Esophagus muscularis mucosa (tissue), 4 donors: ENCODE data around the gene HPS1. TPM values are rescaled to one million over a fixed set of nuclear protein-coding genes. Genes with fewer than 3 reads are reported as not detected.

Experiments used
- DNase-seq: peaks from one replicate; pipeline ENCODE4 v3.0.0-alpha.2; 2017; ENCODE audit errors: extremely low spot score
- H3K27ac ChIP-seq, 4 donors: fragments of 200-600 bp; sonication (generic); replicated peaks in 1 of 4; 1 replicate in 3 of 4; 2 replicates in 1 of 4; pipeline ENCODE4 v1.5.1; 2016 to 2019; ENCODE audit warnings: mild to moderate bottlenecking in 1 of 4
- H3K27me3 ChIP-seq, 4 donors: fragments of 200-600 bp; sonication (generic); one replicate each; pipeline versions ENCODE4 v1.5.1 to v1.6.0; 2016 to 2019
- H3K36me3 ChIP-seq, 4 donors: fragments of 200-600 bp; sonication (generic); one replicate each; pipeline ENCODE4 v1.5.1; 2016 to 2019
- H3K4me1 ChIP-seq, 4 donors: fragments of 200-600 bp; sonication (generic); one replicate each; pipeline ENCODE4 v1.5.1; 2016 to 2019
- H3K4me3 ChIP-seq, 4 donors: fragments of 200-600 bp; sonication (generic); 1 replicate in 2 of 4; 2 replicates in 2 of 4; pipeline ENCODE4 v1.5.1; 2016 to 2019; ENCODE audit warnings: mild to moderate bottlenecking in 4 of 4, moderate library complexity in 1 of 4
- H3K9me3 ChIP-seq, 4 donors: fragments of 200-600 bp; sonication (generic); 1 replicate in 3 of 4; 2 replicates in 1 of 4; pipeline ENCODE4 v1.5.1; 2016 to 2019
- EP300 ChIP-seq: sonication (generic); formaldehyde crosslinking; IDR thresholded peaks from one replicate; pipeline ENCODE4 v1.6.1; 2017; ENCODE audit warnings: antibody characterized with exemption
- POLR2A ChIP-seq: fragments of 450-650 bp; IDR thresholded peaks from one replicate; pipeline ENCODE4 v1.6.1; 2017; ENCODE audit warnings: antibody characterized with exemption, moderate library complexity, mild to moderate bottlenecking, low read depth
- POLR2AphosphoS5 ChIP-seq, 2 donors: sonication (generic); formaldehyde crosslinking; IDR thresholded peaks; one replicate each; pipeline ENCODE4 v1.6.1; 2017; ENCODE audit warnings: antibody characterized with exemption in 2 of 2
- WGBS: methylation state at CpG from one replicate; pipeline ENCODE4 v1.1.5; 2018; 5-methylcytosine and 5-hydroxymethylcytosine counted together
- intact Hi-C: fragments of 100-400 bp; cut with DNase I; formaldehyde crosslinking; loops from one replicate; pipeline ENCODE4 v1.15.1; 2023
- total RNA-seq, 4 donors: library from RNA; depleted of rRNA; stranded (reverse); fragments of >200 nt; gene quantifications; one replicate each; pipeline versions ENCODE4 v1.1.0 to v1.2.1, GENCODE V29; 2016
- TF ChIP-seq, protein P1 (sequence below), 3 experiments: fragments of 200-600 bp in 2 of 3; fragments of 450-650 bp in 1 of 3; sonication (generic) in 2 of 3; IDR thresholded peaks; one replicate each; pipeline ENCODE4 v1.5.1; 2017 to 2019; ENCODE audit warnings: antibody characterized with exemption in 3 of 3, mild to moderate bottlenecking in 2 of 3, moderate library complexity in 1 of 3

Gene HPS1
- total RNA-seq = 10 to 100 TPM; 49.7 to 76.1 (median 63.7) TPM

DNA sequence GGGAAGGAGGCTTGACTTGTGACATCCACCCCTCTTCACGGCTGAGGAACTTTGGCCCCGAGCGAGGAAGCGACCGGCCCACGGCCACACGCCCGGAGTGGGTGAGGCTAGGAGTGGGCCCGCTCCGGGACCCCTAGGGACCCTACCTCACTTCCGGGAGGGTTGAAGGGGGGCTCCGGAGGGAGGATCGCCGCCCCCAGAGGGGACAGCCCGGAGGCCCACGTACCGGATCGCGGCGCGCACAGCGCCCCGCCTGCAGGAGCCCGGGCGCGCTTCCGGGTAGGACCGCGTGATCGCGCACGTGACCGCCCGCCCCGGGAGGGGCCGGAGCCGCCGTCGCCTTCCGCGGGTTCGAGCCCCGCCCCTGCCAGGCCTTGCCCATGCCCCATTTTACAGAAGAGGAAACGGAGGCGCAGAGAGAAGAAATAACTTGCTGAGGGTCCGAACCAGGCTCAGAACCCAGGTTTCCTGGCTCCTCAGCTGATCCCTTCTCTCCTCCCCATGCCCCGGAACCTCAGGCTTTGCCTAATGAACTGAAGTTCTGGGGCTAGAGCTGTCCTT is at the start of gene HPS1:
TSS of gene HPS1 (minus strand) at position 275 of the 561 bp plus-strand sequence. CDS start 3,695 bp downstream, outside the sequence.
- peak within 1 kb of the TSS; percentile 91 to 96 (median 94) for H3K4me3 ChIP-seq
- H3K27me3 ChIP-seq = no peaks in the 10 kb centered on the region
- peak; percentile 94 for DNase-seq
- peaks cover 9 to 39% (median 30%) of the 10 kb centered on the region in 4 donors for H3K4me1 ChIP-seq
- H3K27ac ChIP-seq = peak within 1 kb of the TSS; percentile 93 to 96 (median 94)
- 8% methylated on average over 11 of the region's 47 CpGs for WGBS
- TF ChIP-seq POLR2A (peak; percentile 81), EP300 (no peak), POLR2AphosphoS5 (IDR thresholded peaks at IDR 0.05) (peak; percentile 84 to 93)
- TF ChIP-seq, protein P1, sequence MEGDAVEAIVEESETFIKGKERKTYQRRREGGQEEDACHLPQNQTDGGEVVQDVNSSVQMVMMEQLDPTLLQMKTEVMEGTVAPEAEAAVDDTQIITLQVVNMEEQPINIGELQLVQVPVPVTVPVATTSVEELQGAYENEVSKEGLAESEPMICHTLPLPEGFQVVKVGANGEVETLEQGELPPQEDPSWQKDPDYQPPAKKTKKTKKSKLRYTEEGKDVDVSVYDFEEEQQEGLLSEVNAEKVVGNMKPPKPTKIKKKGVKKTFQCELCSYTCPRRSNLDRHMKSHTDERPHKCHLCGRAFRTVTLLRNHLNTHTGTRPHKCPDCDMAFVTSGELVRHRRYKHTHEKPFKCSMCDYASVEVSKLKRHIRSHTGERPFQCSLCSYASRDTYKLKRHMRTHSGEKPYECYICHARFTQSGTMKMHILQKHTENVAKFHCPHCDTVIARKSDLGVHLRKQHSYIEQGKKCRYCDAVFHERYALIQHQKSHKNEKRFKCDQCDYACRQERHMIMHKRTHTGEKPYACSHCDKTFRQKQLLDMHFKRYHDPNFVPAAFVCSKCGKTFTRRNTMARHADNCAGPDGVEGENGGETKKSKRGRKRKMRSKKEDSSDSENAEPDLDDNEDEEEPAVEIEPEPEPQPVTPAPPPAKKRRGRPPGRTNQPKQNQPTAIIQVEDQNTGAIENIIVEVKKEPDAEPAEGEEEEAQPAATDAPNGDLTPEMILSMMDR (IDR thresholded peaks at IDR 0.05) = peak in 1 of 3 experiments; percentile 31
- intact Hi-C loops = loop anchor here (2.0 to 10.0 kb wide), 2 partner anchors 14 to 1168 kb away; no protein-coding TSS in a partner anchor
- peaks cover 11 to 36% (median 32%) of the 10 kb centered on the region in 4 donors for H3K36me3 ChIP-seq
- H3K9me3 ChIP-seq = no peaks in the 10 kb centered on the region

GRCh38 chr10:98492763-98493162 is 46.0 kb upstream of the HPS1 start:
- Histone ChIP-seq H3K9me3 (peaks cover 0 to 11% (median 8%) of the 10 kb centered on the region in 4 donors), H3K4me1 (no peaks in the 10 kb centered on the region), H3K36me3 (peaks cover 0 to 19% (median 0%) of the 10 kb centered on the region in 4 donors), H3K27me3 (no peaks in the 10 kb centered on the region), H3K4me3 (no peak overlapping the region), H3K27ac (no peak overlapping the region)
- TF ChIP-seq, protein P1 (IDR thresholded peaks at IDR 0.05) = no peak
- TF ChIP-seq EP300 (no peak), POLR2AphosphoS5 (IDR thresholded peaks at IDR 0.05) (no peak), POLR2A (no peak)
- intact Hi-C loops = no loop called here
- 86% methylated on average over 1 of the region's 1 CpG for WGBS
- no peak for DNase-seq

DNA sequence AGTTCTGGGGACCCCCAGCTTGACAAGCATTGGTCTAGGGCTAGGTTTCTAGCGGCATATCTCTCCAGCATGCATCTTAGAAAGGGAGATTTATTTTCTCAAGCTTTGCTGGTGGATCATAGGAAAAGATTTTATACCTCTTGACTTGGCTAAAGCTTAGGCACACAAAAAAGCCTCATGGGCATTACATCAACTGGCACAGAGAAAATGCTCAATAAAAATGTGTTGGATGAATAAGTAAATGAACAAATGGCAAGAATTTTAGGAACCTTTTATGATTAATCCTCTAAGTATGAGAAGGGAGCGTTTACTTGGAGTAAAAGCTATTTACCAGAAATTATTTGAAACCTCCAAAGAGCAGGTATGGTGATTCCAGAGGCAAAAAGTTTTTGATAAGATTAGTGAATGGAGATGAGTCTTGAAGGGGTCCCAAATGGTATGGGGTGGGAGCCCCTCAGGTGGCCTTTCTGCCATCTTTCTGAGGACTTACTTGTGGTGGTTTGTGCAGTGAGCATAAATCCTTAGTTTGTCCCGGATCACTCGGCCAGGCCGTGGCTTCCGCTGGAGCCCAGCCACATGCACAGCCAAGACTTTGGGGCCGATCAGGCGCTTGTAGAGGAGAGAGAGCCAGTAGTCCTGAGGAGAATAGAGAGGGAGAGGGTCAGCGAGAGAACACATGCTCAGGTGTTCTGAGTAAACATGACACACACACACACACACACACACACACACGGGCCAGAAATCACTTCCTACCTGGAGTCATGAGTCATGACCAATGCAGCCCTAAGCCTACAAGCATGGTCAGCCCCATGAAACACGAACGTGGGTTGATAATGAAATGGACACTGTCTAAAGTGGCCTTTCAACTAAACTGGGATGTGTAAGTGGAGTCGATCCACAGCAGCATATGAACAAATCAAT is 43.1 kb upstream of the HPS1 start:
- TF ChIP-seq EP300 (no peak), POLR2A (no peak), POLR2AphosphoS5 (IDR thresholded peaks at IDR 0.05) (no peak)
- TF ChIP-seq, protein P1 (IDR thresholded peaks at IDR 0.05) = no peak
- Histone ChIP-seq H3K36me3 (peaks cover 0 to 19% (median 0%) of the 10 kb centered on the region in 4 donors), H3K4me1 (no peaks in the 10 kb centered on the region), H3K4me3 (no peak overlapping the region), H3K9me3 (no peaks in the 10 kb centered on the region), H3K27me3 (no peaks in the 10 kb centered on the region), H3K27ac (no peak overlapping the region)
- intact Hi-C loops = no loop called here
- WGBS = 88% methylated on average over 13 of the region's 13 CpGs
- no peak for DNase-seq

DNA sequence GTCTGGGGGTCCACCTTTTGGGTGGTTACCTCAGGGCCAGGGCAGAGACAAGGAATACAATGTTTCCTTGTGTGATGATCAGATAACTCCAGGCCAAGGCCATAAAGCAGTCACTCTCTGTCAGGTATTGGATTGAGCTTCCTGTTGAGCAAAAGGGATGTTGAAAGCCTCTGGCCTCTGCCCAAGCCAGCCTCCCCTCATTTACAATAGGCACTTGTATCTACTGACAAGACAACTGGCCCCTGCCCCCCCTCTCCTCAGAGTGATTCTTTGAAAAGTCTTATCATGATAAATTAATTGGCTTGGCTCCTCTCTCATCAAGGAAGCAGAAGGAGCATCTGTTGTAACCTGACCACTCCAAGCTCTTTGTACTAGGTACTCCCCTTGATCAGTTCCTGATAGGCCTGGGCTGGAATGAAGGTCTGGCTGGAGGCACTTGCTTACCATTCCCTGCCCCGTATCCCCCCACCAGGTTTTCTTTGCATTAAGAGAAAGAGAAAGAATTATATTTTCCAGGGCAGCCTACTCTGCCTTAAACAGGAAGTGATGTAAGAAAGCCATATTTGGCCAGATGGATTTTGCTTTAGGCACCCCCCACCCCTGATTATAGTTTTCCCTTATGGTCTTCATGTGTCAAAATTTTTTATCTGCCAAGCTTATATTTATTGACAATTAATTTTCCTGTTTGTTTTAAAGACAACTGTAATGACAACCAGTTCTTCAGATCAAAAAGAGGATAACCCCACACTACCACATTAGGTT is 42.1 kb upstream of the HPS1 start:
- Histone ChIP-seq H3K9me3 (peaks cover 0 to 3% (median 1%) of the 10 kb centered on the region in 4 donors), H3K4me1 (no peaks in the 10 kb centered on the region), H3K27me3 (no peaks in the 10 kb centered on the region), H3K27ac (no peak overlapping the region), H3K4me3 (no peak overlapping the region), H3K36me3 (peaks cover 0 to 19% (median 0%) of the 10 kb centered on the region in 4 donors)
- intact Hi-C loops = no loop called here
- TF ChIP-seq POLR2AphosphoS5 (IDR thresholded peaks at IDR 0.05) (no peak), EP300 (no peak), POLR2A (no peak)
- TF ChIP-seq, protein P1 (IDR thresholded peaks at IDR 0.05) = no peak
- DNase-seq = no peak
- WGBS = 62% methylated on average over 1 of the region's 1 CpG
